K562 (cell line): Measurements from ENCODE around the gene USH2A. TPM values are rescaled to one million over a fixed set of nuclear protein-coding genes. Genes with fewer than 3 reads are reported as not detected.

Source experiments
- MGA ChIP-seq: fragments of 450-650 bp; IDR thresholded peaks from 2 replicates; pipeline ENCODE4 v1.6.1; 2016; ENCODE audit warnings: mild to moderate bottlenecking, moderate library complexity
- MLLT1 ChIP-seq, 2 experiments: fragments of 450-650 bp; IDR thresholded peaks; 2 replicates each; pipeline ENCODE4 v1.6.1; 2016
- RBM17 ChIP-seq: fragments of 200-400 bp; formaldehyde crosslinking; IDR thresholded peaks from 2 replicates; pipeline ENCODE4 v1.6.1; 2017; ENCODE audit warnings: low read depth, mild to moderate bottlenecking, low read length, borderline replicate concordance
- ZSCAN32 ChIP-seq: fragments of 450-650 bp; formaldehyde crosslinking; IDR thresholded peaks from 2 replicates; pipeline ENCODE4 v1.4.0; 2020; ENCODE audit warnings: mild to moderate bottlenecking, moderate library complexity
- polyA plus RNA-seq, 8 experiments: library from polyadenylated mRNA; depleted of rRNA in 4 of 8; stranded (reverse) in 5 of 8; unstranded in 3 of 8; fragments of >200 nt; fragmentation: Nextera tagmentation in 2 of 8; fragmentation: Illumina TruSeq in 1 of 8; extraction: Ambion mirVana in 2 of 8; extraction: Trizol in 1 of 8; gene quantifications; 2 replicates each; pipeline versions ENCODE4 v1.2.1 to v1.2.3, GENCODE V29; 2011 to 2014; ENCODE audit warnings: inconsistent platforms in 1 of 8, missing spikeins in 1 of 8
- total RNA-seq, 7 experiments: library from RNA; depleted of rRNA in 6 of 7; stranded (reverse); fragments of >200 nt in 6 of 7; fragmentation: Illumina TruSeq in 2 of 7; extraction: Trizol in 2 of 7; gene quantifications; 2 replicates each; pipeline versions ENCODE4 v1.2.1 to v1.2.3, GENCODE V29; 2011 to 2021; ENCODE audit warnings: low replicate concordance in 1 of 7

The USH2A gene
- total and polyA plus RNA-seq, 9 of the 15 experiments (the other 6 are each of a cell fraction or from before 2014, with no cell fraction given), result under 0.01 TPM; not detected in 7

GRCh38 chr1:215617979-215618378 lies 805.3 kb downstream of the USH2A start (continued):
- no peak for TF ChIP-seq MGA
- no peak for TF ChIP-seq MLLT1 (IDR thresholded peaks at IDR 0.05)
- no peak for TF ChIP-seq RBM17
- TF ChIP-seq ZSCAN32 (CRISPR knock-in tag), result no peak
- TF ChIP-seq, all 486 proteins: peak for 0
